Activated T-cell treated with anti-CD3 and anti-CD28 coated beads for 48 hours (primary cell): Measurements from ENCODE around the gene NPW.

Source experiments
- DNase-seq: peaks from one replicate; pipeline ENCODE4 v3.0.0-alpha.2; 2020; ENCODE audit warnings: low read depth

Gene NPW

GRCh38 chr16:1984347-1985225 lies 35.0 kb upstream of the NPW start:
- no peak for DNase-seq

- no peak for DNase-seq
Measured at GRCh38 chr16:1985466-1986150, 34.0 kb upstream of the NPW start.

DNA sequence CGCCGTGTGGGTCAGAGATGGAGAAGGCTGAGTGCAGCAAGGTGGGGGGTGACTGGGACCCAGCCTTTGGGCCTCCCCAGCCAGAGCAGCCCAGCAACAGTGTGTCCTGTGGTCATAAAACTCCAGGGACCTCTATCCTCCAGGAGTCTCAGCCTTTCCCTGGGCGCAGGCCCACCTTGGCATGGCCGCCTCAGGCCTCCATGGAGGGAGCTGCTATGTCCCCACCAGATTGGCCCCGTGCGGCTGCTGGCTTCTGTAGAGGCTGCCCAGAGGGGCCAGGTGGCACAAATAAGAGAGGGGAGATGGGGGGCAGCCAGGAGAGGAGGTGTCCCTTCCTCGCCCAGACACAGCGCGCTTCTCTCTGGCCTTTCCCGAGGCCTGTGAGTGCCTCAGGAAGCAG lies 32.4 kb upstream of the NPW start:
- no peak for DNase-seq

GRCh38 chr16:1989209-1990100 lies 30.1 kb upstream of the NPW start, which contains the start of gene SYNGR3:
TSS of gene SYNGR3 (plus strand) at chr16:1989970. CDS start at chr16:1990103, 133 bp downstream.
- DNase-seq, result no peak

- DNase-seq, result no peak
Measured at GRCh38 chr16:1990101-1990350, 29.6 kb upstream of the NPW start.

- no peak for DNase-seq
Measured at GRCh38 chr16:1990351-1991134, 29.0 kb upstream of the NPW start.

- no peak for DNase-seq
Measured at GRCh38 chr16:1991135-1991551, 28.4 kb upstream of the NPW start.

- DNase-seq, result no peak
Measured at GRCh38 chr16:1991588-1991947, 28.0 kb upstream of the NPW start.

DNA sequence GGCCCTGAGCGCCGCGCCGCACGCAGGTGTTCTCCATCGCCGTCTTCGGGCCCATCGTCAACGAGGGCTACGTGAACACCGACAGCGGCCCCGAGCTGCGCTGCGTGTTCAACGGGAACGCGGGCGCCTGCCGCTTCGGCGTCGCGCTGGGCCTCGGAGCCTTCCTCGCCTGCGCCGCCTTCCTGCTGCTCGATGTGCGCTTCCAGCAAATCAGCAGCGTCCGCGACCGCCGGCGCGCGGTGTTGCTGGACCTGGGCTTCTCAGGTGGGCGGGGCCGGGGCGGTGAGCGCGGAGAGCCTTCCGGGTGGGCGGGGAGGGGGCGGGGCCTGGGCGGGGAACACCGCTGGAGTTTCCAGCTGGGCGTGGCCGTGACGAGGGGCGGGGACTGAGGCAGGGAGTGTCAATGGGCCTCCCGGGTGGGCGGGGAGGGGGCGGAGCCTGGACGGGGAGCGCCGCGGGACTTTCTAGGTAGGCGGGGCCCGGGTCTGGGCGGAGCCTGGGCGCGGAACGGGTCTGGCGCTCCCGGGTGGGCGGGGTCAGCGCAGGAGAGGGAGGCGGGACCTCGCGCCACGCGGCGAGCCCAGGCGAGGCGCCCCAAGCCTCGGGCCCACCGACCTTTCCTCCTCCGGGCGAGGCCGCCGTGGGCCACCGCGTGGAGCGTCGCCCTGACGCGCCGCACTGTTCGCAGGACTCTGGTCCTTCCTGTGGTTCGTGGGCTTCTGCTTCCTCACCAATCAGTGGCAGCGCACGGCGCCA lies 27.5 kb upstream of the NPW start:
- peak; percentile 96 for DNase-seq

GRCh38 chr16:1992704-1993317 lies 26.8 kb upstream of the NPW start:
- DNase-seq, result no peak

GRCh38 chr16:1993731-1994131 lies 25.9 kb upstream of the NPW start:
- DNase-seq, result no peak

- no peak for DNase-seq
Measured at GRCh38 chr16:1997494-1998359, 21.9 kb upstream of the NPW start.

DNA sequence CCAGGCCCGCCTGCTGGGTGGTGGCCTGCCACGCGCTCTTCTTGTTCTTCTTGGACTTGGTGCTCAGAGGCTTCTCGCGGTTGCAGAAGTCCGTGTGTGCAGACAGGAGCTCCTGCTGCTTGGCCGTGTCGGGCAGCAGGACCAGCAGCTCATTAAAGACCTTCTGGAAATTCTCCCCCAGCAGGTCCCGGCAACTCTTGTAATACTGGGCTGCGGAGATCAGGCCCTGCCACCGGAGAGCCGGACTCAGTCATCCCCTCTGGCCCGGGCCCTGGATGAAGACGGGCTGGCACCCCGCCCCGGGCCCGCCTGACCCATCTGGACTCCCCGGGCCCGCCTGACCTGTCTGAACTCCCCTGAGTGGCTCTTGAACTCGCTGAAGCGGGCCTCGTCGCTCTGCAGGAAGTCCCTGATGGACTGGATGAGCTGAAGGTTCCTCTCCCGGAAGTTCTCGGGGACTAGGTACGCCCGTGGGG lies 21.2 kb upstream of the NPW start:
- no peak for DNase-seq

DNA sequence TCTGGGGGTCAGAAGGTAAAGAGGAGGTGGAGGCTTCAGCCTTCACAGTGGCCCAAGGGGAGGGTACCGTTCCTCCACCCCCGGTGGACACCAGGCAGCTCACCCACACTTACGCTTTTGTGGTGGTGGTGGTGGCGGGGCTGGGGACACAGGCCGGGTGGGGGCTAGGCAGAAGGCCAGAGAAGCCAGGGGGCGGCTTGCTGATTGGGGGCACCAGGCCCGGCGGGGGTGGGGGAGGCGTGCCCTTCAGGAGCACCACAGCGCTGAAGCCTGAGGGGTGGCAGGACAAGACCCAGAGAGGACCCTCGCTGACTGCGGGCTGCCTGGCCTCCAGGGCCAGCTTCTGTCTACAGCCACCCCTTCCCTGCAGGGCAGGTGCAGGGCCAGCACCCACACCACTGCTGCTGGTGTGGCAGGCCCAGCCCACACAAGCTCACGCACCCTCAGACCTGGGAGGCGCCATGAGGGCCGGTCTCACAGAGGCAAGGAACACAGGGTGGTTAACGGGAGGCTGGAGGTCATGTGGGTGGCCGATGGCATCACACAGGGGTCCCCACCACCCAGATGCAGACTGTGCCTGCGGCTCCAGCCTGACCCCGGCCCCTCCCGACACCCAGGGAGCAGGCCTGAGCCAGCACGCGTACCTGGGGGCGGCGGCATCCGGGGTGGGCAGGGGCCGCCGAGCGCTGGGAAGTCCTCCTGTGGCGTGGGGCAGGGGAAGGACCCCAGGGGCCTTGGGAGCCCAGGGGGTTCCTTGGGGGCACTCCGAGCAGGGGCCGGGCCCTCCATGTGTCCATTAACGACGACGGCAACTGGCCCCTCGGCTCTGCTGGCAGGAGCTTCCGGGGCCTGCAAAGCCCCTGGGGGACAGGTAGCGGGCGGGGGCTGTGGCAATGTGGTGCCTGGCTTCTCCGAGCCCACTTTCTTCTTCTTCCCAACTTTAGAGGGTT lies 20.5 kb upstream of the NPW start:
- no peak for DNase-seq

- DNase-seq, result no peak
Measured at GRCh38 chr16:1999866-2000514, 19.6 kb upstream of the NPW start.

GRCh38 chr16:2001035-2001434 lies 18.6 kb upstream of the NPW start:
- DNase-seq, result no peak

- DNase-seq, result no peak
Measured at GRCh38 chr16:2001456-2002355, 17.9 kb upstream of the NPW start.
